ENCODE measurements around the gene RASAL2. TPM values are rescaled to one million over a fixed set of nuclear protein-coding genes. Genes with fewer than 3 reads are reported as not detected.
A peak's percentile ranks its signal among the peaks of the same experiment; 100 is the strongest.

RASAL2 gene
- total RNA-seq, 1 donor from 2014 or later: 44.2 TPM

DNA sequence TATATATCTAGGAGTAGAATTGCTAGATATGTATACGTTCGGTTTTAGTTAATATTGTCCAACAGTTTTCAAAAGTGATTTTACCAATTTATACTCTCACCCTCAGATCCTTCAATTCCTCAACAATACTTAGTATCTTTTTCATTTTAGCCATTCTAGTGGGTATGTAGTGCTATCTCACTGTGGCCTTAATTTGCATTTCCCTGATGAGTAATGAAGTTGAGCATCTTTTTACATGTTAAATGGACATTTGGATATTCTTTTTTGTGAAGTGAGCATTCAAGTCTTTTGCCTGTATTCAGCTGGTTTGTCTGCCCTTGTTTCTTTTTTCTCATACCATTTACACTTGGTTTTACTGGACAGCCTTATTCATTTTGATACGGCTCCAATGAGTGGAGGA, 172.2 kb downstream of the RASAL2 start:
- Histone ChIP-seq H2AFZ (ENCODE audit: low read depth, low read length) (no peak overlapping the region), H3K4me1 (ENCODE audit: insufficient read depth, low read length) (peaks cover 19% of the 10 kb centered on the region), H3K27ac (ENCODE audit: low read depth, low read length) (no peak overlapping the region), H3K27me3 (ENCODE audit: insufficient read depth, low read length) (no peaks in the 10 kb centered on the region), H3K9ac (ENCODE audit: low read length) (no peak overlapping the region), H3K4me2 (ENCODE audit: low read length) (no peak overlapping the region), H3K9me3 (ENCODE audit: insufficient read depth, low read depth, low read length) (no peaks in the 10 kb centered on the region), H4K20me1 (ENCODE audit: insufficient read depth, low read length) (no peaks in the 10 kb centered on the region), H3K79me2 (ENCODE audit: insufficient read depth, low read length) (peaks cover 59% of the 10 kb centered on the region), H3K4me3 (ENCODE audit: insufficient read depth, low read depth, low read length) (no peak overlapping the region), H3K36me3 (ENCODE audit: insufficient read depth, low read length) (no peaks in the 10 kb centered on the region)
- Mint-ChIP-seq H3K27me3 (ENCODE audit: low read depth, unreplicated experiment) (no peaks in the 10 kb centered on the region), H3K9me3 (ENCODE audit: unreplicated experiment) (no peaks in the 10 kb centered on the region), H3K27ac (ENCODE audit: unreplicated experiment) (no peak overlapping the region), H3K4me3 (ENCODE audit: unreplicated experiment) (no peak overlapping the region), H3K4me1 (ENCODE audit: low read depth, unreplicated experiment) (peaks cover 59% of the 10 kb centered on the region), H3K36me3 (ENCODE audit: low read depth, unreplicated experiment) (no peaks in the 10 kb centered on the region)
- TF ChIP-seq EZH2 (IDR thresholded peaks at IDR 0.05; ENCODE audit: insufficient read depth, low read length): no peak
- TF ChIP-seq, protein P1, sequence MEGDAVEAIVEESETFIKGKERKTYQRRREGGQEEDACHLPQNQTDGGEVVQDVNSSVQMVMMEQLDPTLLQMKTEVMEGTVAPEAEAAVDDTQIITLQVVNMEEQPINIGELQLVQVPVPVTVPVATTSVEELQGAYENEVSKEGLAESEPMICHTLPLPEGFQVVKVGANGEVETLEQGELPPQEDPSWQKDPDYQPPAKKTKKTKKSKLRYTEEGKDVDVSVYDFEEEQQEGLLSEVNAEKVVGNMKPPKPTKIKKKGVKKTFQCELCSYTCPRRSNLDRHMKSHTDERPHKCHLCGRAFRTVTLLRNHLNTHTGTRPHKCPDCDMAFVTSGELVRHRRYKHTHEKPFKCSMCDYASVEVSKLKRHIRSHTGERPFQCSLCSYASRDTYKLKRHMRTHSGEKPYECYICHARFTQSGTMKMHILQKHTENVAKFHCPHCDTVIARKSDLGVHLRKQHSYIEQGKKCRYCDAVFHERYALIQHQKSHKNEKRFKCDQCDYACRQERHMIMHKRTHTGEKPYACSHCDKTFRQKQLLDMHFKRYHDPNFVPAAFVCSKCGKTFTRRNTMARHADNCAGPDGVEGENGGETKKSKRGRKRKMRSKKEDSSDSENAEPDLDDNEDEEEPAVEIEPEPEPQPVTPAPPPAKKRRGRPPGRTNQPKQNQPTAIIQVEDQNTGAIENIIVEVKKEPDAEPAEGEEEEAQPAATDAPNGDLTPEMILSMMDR (IDR thresholded peaks at IDR 0.05; ENCODE audit: insufficient read depth, low read depth, low read length): no peak
- no peak for DNase-seq (ENCODE audit: low read depth)
- peak; percentile 23 for FAIRE-seq

DNA sequence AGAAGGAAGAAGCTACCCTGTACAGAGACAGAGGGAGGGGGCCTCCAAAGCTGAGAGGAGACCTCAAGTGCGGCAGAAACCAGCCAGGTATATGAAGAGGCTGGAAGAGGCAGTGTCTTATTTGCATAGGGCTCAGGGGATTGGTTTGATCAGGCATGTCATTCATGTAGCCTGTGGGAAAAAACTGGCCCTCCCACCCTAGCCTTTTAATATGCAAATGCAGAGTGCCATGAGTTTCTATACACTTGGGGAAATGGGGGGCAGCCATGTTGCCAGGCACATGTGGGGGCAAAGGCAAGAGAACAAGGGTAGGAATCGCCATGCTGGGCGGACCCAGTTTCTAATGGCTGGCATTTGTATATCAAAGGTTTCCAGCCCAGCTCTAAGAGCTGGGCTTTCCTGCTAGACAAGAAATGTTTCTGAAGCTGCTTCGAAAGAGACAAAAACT, 172.7 kb downstream of the RASAL2 start:
- no peaks in the 10 kb centered on the region for H3K27me3 Mint-ChIP-seq (ENCODE audit: low read depth, unreplicated experiment)
- no peaks in the 10 kb centered on the region for H3K9me3 Mint-ChIP-seq (ENCODE audit: unreplicated experiment)
- H3K4me3 Mint-ChIP-seq (ENCODE audit: unreplicated experiment): no peak overlapping the region
- no peak for FAIRE-seq
- Histone ChIP-seq H3K79me2 (ENCODE audit: insufficient read depth, low read length) (peaks cover 61% of the 10 kb centered on the region), H3K9me3 (ENCODE audit: insufficient read depth, low read depth, low read length) (no peaks in the 10 kb centered on the region), H3K27ac (ENCODE audit: low read depth, low read length) (no peak overlapping the region), H3K4me3 (ENCODE audit: insufficient read depth, low read depth, low read length) (no peak overlapping the region), H3K27me3 (ENCODE audit: insufficient read depth, low read length) (no peaks in the 10 kb centered on the region), H3K36me3 (ENCODE audit: insufficient read depth, low read length) (no peaks in the 10 kb centered on the region), H3K9ac (ENCODE audit: low read length) (no peak overlapping the region), H2AFZ (ENCODE audit: low read depth, low read length) (no peak overlapping the region), H3K4me2 (ENCODE audit: low read length) (no peak overlapping the region), H3K4me1 (ENCODE audit: insufficient read depth, low read length) (peaks cover 21% of the 10 kb centered on the region), H4K20me1 (ENCODE audit: insufficient read depth, low read length) (no peaks in the 10 kb centered on the region)
- H3K36me3 Mint-ChIP-seq (ENCODE audit: low read depth, unreplicated experiment): no peaks in the 10 kb centered on the region
- H3K27ac Mint-ChIP-seq (ENCODE audit: unreplicated experiment): no peak overlapping the region
- H3K4me1 Mint-ChIP-seq (ENCODE audit: low read depth, unreplicated experiment): peaks cover 64% of the 10 kb centered on the region
- TF ChIP-seq, protein P1 (IDR thresholded peaks at IDR 0.05; ENCODE audit: insufficient read depth, low read depth, low read length): no peak
- TF ChIP-seq EZH2 (IDR thresholded peaks at IDR 0.05; ENCODE audit: insufficient read depth, low read length): no peak
- DNase-seq (ENCODE audit: low read depth): no peak

DNA sequence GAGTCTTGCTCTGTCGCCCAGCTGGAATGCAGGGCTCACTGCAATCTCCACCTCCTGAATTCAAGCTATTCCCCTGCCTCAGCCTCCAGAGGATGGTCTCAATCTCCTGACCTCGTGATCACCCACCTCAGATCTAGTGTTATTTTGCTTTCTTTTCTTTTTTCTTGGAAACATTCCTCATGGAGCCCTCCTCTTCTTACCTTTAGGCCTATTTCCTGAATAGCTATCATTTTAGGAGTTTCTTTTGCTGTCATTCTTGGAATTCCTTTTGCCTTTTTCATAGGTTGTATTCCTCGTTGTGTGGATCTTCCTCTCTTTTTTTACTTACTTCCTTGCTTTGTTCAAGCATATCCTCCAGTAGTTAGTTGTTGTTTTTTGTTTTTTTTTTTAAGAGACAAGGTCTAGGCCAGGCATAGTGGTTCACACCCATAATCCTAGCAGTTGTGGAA, 173.8 kb downstream of the RASAL2 start:
- peak overlapping the region; percentile 88 for H3K27ac Mint-ChIP-seq (ENCODE audit: unreplicated experiment)
- peaks cover 64% of the 10 kb centered on the region for H3K4me1 Mint-ChIP-seq (ENCODE audit: low read depth, unreplicated experiment)
- no peaks in the 10 kb centered on the region for H3K27me3 Mint-ChIP-seq (ENCODE audit: low read depth, unreplicated experiment)
- peak overlapping the region; percentile 33 for H3K27ac ChIP-seq (ENCODE audit: low read depth, low read length)
- no peaks in the 10 kb centered on the region for H3K9me3 ChIP-seq (ENCODE audit: insufficient read depth, low read depth, low read length)
- no peaks in the 10 kb centered on the region for H3K9me3 Mint-ChIP-seq (ENCODE audit: unreplicated experiment)
- DNase-seq (ENCODE audit: low read depth): peak; percentile 57
- H3K79me2 ChIP-seq (ENCODE audit: insufficient read depth, low read length): peaks cover 62% of the 10 kb centered on the region
- H3K36me3 Mint-ChIP-seq (ENCODE audit: low read depth, unreplicated experiment): no peaks in the 10 kb centered on the region
- peaks cover 18% of the 10 kb centered on the region for H3K4me1 ChIP-seq (ENCODE audit: insufficient read depth, low read length)
- H2AFZ ChIP-seq (ENCODE audit: low read depth, low read length): no peak overlapping the region
- no peak for FAIRE-seq
- peak overlapping the region; percentile 66 for H3K4me2 ChIP-seq (ENCODE audit: low read length)
- no peaks in the 10 kb centered on the region for H3K36me3 ChIP-seq (ENCODE audit: insufficient read depth, low read length)
- TF ChIP-seq, protein P1 (IDR thresholded peaks at IDR 0.05; ENCODE audit: insufficient read depth, low read depth, low read length): no peak
- TF ChIP-seq EZH2 (IDR thresholded peaks at IDR 0.05; ENCODE audit: insufficient read depth, low read length): no peak
- peak overlapping the region; percentile 37 for H3K4me3 Mint-ChIP-seq (ENCODE audit: unreplicated experiment)
- no peak overlapping the region for H3K4me3 ChIP-seq (ENCODE audit: insufficient read depth, low read depth, low read length)
- H3K27me3 ChIP-seq (ENCODE audit: insufficient read depth, low read length): no peaks in the 10 kb centered on the region
- peak overlapping the region; percentile 12 for H3K9ac ChIP-seq (ENCODE audit: low read length)
- H4K20me1 ChIP-seq (ENCODE audit: insufficient read depth, low read length): no peaks in the 10 kb centered on the region
